GM12878 (cell line): Measurements from ENCODE around the gene TAF10. TPM values are rescaled to one million over a fixed set of nuclear protein-coding genes. Genes with fewer than 3 reads are reported as not detected.
A peak's percentile ranks its signal among the peaks of the same experiment; 100 is the strongest.

ENCODE experiments used
- ATAC-seq: fragments of 200-7000 bp; cut with Tn5 transposase; 3 replicates; pipeline ENCODE4 v1.9.1; 2020; ENCODE audit warnings: mild to moderate bottlenecking, moderate library complexity
- Bru-seq: library from RNA; stranded (reverse); fragments of 400-500 nt; gene quantifications from one replicate; lab custom pipeline; 2021; lab: Mats Ljungman, UMichigan
- BruChase-seq, 2 experiments: library from RNA; stranded (reverse); fragments of 400-500 nt; gene quantifications; one replicate each; lab custom pipeline; 2021; lab: Mats Ljungman, UMichigan
- BruUV-seq: library from RNA; stranded (reverse); fragments of 400-500 nt; replicated peaks from 2 replicates; lab custom pipeline; 2021; lab: Mats Ljungman, UMichigan
- CTCF ChIA-PET: fragments of 300-600 bp; sonication (Branson Sonifier 250); formaldehyde crosslinking; extraction: SDS; loops from one replicate; lab custom pipeline; 2021; ENCODE audit warnings: inconsistent platforms; lab: Yijun Ruan, JAX
- POLR2A ChIA-PET: fragments of 350-600 bp; formaldehyde crosslinking; extraction: SDS; loops from one replicate; lab custom pipeline; 2021; ENCODE audit warnings: inconsistent platforms; lab: Charles Lee
- RAD21 ChIA-PET: fragments of 300-600 bp; sonication (Branson Sonifier 250); formaldehyde crosslinking; loops from one replicate; lab custom pipeline; 2023; ENCODE audit warnings: antibody characterized with exemption; ENCODE audit not compliant: unreplicated experiment; lab: Charles Lee
- SMC1A ChIA-PET: fragments of 300-600 bp; sonication (Branson Sonifier 250); formaldehyde crosslinking; loops from one replicate; lab custom pipeline; 2023; ENCODE audit not compliant: unreplicated experiment, uncharacterized antibody; lab: Charles Lee
- DNase-seq: peaks from one replicate; pipeline ENCODE4 v3.0.0-alpha.2; 2011; ENCODE audit warnings: low read depth, low spot score
- FAIRE-seq: peaks from 3 replicates; lab custom pipeline; 2011; peaks lifted over from hg19 to GRCh38; lab: Jason Lieb, UNC
- H2AFZ ChIP-seq: 2 replicates; pipeline ENCODE4 v1.6.0; 2011; ENCODE audit warnings: low read depth, low read length, control low read depth; ENCODE audit not compliant: control insufficient read depth
- H3K27ac ChIP-seq: 2 replicates; pipeline ENCODE4 v1.5.1; 2011; ENCODE audit warnings: control low read depth; ENCODE audit not compliant: control insufficient read depth, insufficient read depth
- H3K27me3 ChIP-seq, 2 experiments: replicated peaks in 1 of 2; 2 replicates each; pipeline versions ENCODE4 v1.6.0 to v1.6.1; 2011; ENCODE audit warnings: low read length in 1 of 2; ENCODE audit not compliant: control insufficient read depth in 2 of 2, insufficient read depth in 2 of 2
- H3K36me3 ChIP-seq, 2 experiments: 2 replicates each; pipeline ENCODE4 v1.5.1; 2011; ENCODE audit warnings: low read length in 1 of 2; ENCODE audit not compliant: control insufficient read depth in 2 of 2, insufficient read depth in 2 of 2
- H3K4me1 ChIP-seq: 2 replicates; pipeline ENCODE4 v1.6.1; 2011; ENCODE audit warnings: mild to moderate bottlenecking, low read length, moderate library complexity, mixed read lengths; ENCODE audit not compliant: control insufficient read depth, insufficient read depth
- H3K4me2 ChIP-seq: 2 replicates; pipeline ENCODE4 v1.6.0; 2011; ENCODE audit warnings: control low read depth; ENCODE audit not compliant: control insufficient read depth, insufficient read depth
- H3K4me3 ChIP-seq: fragments of 200-600 bp; sonication (generic); 2 replicates; pipeline ENCODE4 v1.5.1; 2016
- H3K79me2 ChIP-seq: 2 replicates; pipeline ENCODE4 v1.6.0; 2011; ENCODE audit warnings: low read length; ENCODE audit not compliant: control insufficient read depth, insufficient read depth
- H3K9ac ChIP-seq: 2 replicates; pipeline ENCODE4 v1.8.0; 2011; ENCODE audit warnings: low read length, control low read depth, mixed read lengths; ENCODE audit not compliant: control insufficient read depth, insufficient read depth
- H3K9me3 ChIP-seq: replicated peaks from 3 replicates; pipeline ENCODE4 v1.5.1; 2011; ENCODE audit warnings: mild to moderate bottlenecking, low read length; ENCODE audit not compliant: control insufficient read depth, insufficient read depth
- H4K20me1 ChIP-seq: 2 replicates; pipeline ENCODE4 v1.6.0; 2011; ENCODE audit not compliant: control insufficient read depth, insufficient read depth
- BCLAF1 ChIP-seq: fragments of 450-650 bp; IDR thresholded peaks from 2 replicates; pipeline ENCODE4 v1.6.1; 2017; ENCODE audit warnings: antibody characterized with exemption, mild to moderate bottlenecking, moderate library complexity
- BMI1 ChIP-seq: fragments of 450-650 bp; IDR thresholded peaks from 2 replicates; pipeline ENCODE4 v1.6.1; 2016; ENCODE audit warnings: mild to moderate bottlenecking, moderate library complexity, borderline replicate concordance
- CBX5 ChIP-seq: sonication (generic); IDR thresholded peaks from 2 replicates; pipeline ENCODE4 v1.6.1; 2016; ENCODE audit warnings: low read depth, moderate library complexity, mild to moderate bottlenecking, inconsistent platforms
- EP300 ChIP-seq, 2 experiments: fragments of 150-350 bp in 1 of 2; IDR thresholded peaks; 2 replicates each; pipeline ENCODE4 v1.6.1; 2011 to 2012; ENCODE audit warnings: low read depth in 2 of 2, low read length in 2 of 2, borderline replicate concordance in 1 of 2, improper control_type of control experiment in 1 of 2, inconsistent platforms in 1 of 2; ENCODE audit not compliant: control insufficient read depth in 1 of 2
- ESRRA ChIP-seq: IDR thresholded peaks from 2 replicates; pipeline ENCODE4 v1.6.1; 2012; ENCODE audit warnings: mild to moderate bottlenecking, low read length, improper control_type of control experiment
- HDAC6 ChIP-seq: fragments of 200-600 bp; sonication (generic); IDR thresholded peaks from one replicate; pipeline ENCODE4 v1.8.0; 2017; ENCODE audit warnings: antibody characterized with exemption; ENCODE audit not compliant: unreplicated experiment
- KLF5 ChIP-seq: fragments of 450-650 bp; IDR thresholded peaks from 2 replicates; pipeline ENCODE4 v1.6.1; 2014; ENCODE audit warnings: mild to moderate bottlenecking; ENCODE audit not compliant: partially characterized antibody
- MTA3 ChIP-seq: IDR thresholded peaks from 2 replicates; pipeline ENCODE4 v1.6.1; 2012; ENCODE audit warnings: low read length, inconsistent platforms, borderline replicate concordance
- NFYB ChIP-seq: IDR thresholded peaks from 2 replicates; pipeline ENCODE4 v1.6.1; 2011; ENCODE audit warnings: low read depth, mild to moderate bottlenecking, low read length, improper control_type of control experiment, moderate library complexity; ENCODE audit not compliant: insufficient read depth
- PML ChIP-seq: IDR thresholded peaks from 2 replicates; pipeline ENCODE4 v1.6.1; 2012; ENCODE audit warnings: low read length, inconsistent platforms
- RB1 ChIP-seq: fragments of 450-650 bp; formaldehyde crosslinking; IDR thresholded peaks from 2 replicates; pipeline ENCODE4 v1.6.1; 2017; ENCODE audit warnings: mild to moderate bottlenecking, borderline replicate concordance
- SMC3 ChIP-seq: IDR thresholded peaks from 2 replicates; pipeline ENCODE4 v1.6.1; 2011; ENCODE audit warnings: low read length, improper control_type of control experiment, borderline replicate concordance
- TAF1 ChIP-seq: IDR thresholded peaks from 2 replicates; pipeline ENCODE4 v1.6.1; 2011; ENCODE audit warnings: mild to moderate bottlenecking, low read depth, low read length, borderline replicate concordance
- WGBS: methylation state at CpG from one replicate; pipeline ENCODE4 v1.1.6; 2016; ENCODE audit warnings: low lambda C conversion rate; ENCODE audit not compliant: insufficient replicate concordance, insufficient coverage; ENCODE audit errors: missing lambda C conversion rate; 5-methylcytosine and 5-hydroxymethylcytosine counted together
- in situ Hi-C: fragments of 300-500 bp; cut with MboI; formaldehyde crosslinking; loops from 9 replicates; pipeline ENCODE4 v1.14.3; 2018; ENCODE audit warnings: mixed read lengths
- intact Hi-C: fragments of 100-400 bp; cut with micrococcal nuclease; formaldehyde crosslinking; loops from one replicate; pipeline ENCODE4 v1.14.2; 2022; ENCODE audit not compliant: unreplicated experiment
- long read RNA-seq, 2 experiments: library from polyadenylated mRNA; unstranded; transcript quantifications; one replicate each; pipeline ENCODE4 v2.0.0, GENCODE V29; 2019 to 2020
- polyA minus RNA-seq, 3 experiments: library from RNA; depleted of rRNA, polyadenylated mRNA; stranded (reverse); fragments of >200 nt; gene quantifications; 2 replicates each; pipeline ENCODE4 v1.2.3, GENCODE V29; 2011
- polyA plus RNA-seq, 11 experiments: library from polyadenylated mRNA; depleted of rRNA in 4 of 11; unstranded in 6 of 11; stranded (reverse) in 5 of 11; fragments of >200 nt; fragmentation: Nextera tagmentation in 4 of 11; fragmentation: Illumina TruSeq in 1 of 11; extraction: Ambion mirVana in 4 of 11; extraction: Trizol in 1 of 11; gene quantifications; 1 replicate in 1 of 11; 2 replicates in 10 of 11; pipeline versions ENCODE4 v1.2.1 to v1.2.3, GENCODE V29; 2011 to 2016; ENCODE audit warnings: inconsistent platforms in 2 of 11, missing spikeins in 2 of 11, low read depth in 1 of 11
- total RNA-seq, 4 experiments: library from RNA; depleted of rRNA in 3 of 4; stranded (reverse); fragments of >200 nt in 3 of 4; fragmentation: Illumina TruSeq in 1 of 4; extraction: Trizol in 1 of 4; gene quantifications; 2 replicates each; pipeline versions ENCODE4 v1.2.1 to v1.2.3, GENCODE V29; 2013 to 2021

TAF10 gene
- total RNA-seq (2013; cell fraction: nucleolus; rRNA removed) = 12.9 and 13.0 TPM in 2 replicates
- total RNA-seq (2014; rRNA removed) (167 and 172 TPM in 2 replicates), total RNA-seq (2014; rRNA removed; fragmentation: Illumina TruSeq; extraction: Trizol) (115 and 120 TPM in 2 replicates), total RNA-seq (2021) (184 and 192 TPM in 2 replicates), polyA plus RNA-seq (2011; rRNA removed) (88.7 and 152 TPM in 2 replicates), polyA plus RNA-seq (2014; fragmentation: Illumina TruSeq; extraction: Trizol) (146 and 159 TPM in 2 replicates), polyA plus RNA-seq (2014; fragmentation: Nextera tagmentation; extraction: Ambion mirVana) (10 to 100 TPM; 27.2 to 78.9 TPM), polyA plus RNA-seq (2014; rRNA removed) (251 and 257 TPM in 2 replicates), polyA plus RNA-seq (2016; fragmentation: Nextera tagmentation; extraction: Ambion mirVana) (100 to 1,000 TPM in 1 of 2 experiments, 10 to 100 TPM in 1; 26.7 to 203 TPM), polyA minus RNA-seq (2011; rRNA and poly(A)+ RNA removed) (40.4 and 53.3 TPM in 2 replicates), Bru-seq, nascent RNA (percentile 74 among the genes with signal in this experiment), BruChase-seq, experiment 1, labeled RNA remaining after a 6-hour chase (percentile 64 among the genes with signal in this experiment), BruChase-seq, experiment 2, labeled RNA remaining after a 2-hour chase (percentile 64 among the genes with signal in this experiment)
- polyA plus RNA-seq (2011; ENCODE audit: low read depth) = 24.6 TPM
- polyA plus RNA-seq (2011; cell fraction: cytosol; rRNA removed) = 130 and 152 TPM in 2 replicates
- 111 and 132 TPM in 2 replicates for polyA plus RNA-seq (2011; cell fraction: nucleus; rRNA removed)
- 202 and 218 TPM in 2 replicates for polyA plus RNA-seq (2012)
- polyA minus RNA-seq (2011; cell fraction: cytosol; rRNA and poly(A)+ RNA removed) = 18.0 and 36.9 TPM in 2 replicates
- 21.3 and 29.7 TPM in 2 replicates for polyA minus RNA-seq (2011; cell fraction: nucleus; rRNA and poly(A)+ RNA removed)
- long read RNA-seq, experiment 1 = 0 reads
- long read RNA-seq, experiment 2, partial matches to known transcripts = 0 of 1 reads
- long read RNA-seq, experiment 2, other reads (novel, unspliced or antisense) = 1 of 1 reads

GRCh38 chr11:6612213-6613041 is at the start of gene TAF10:
Gene TAF10, minus strand, starts transcription at chr11:6612216. Its CDS starts 27 bp downstream, at chr11:6612189.
- H4K20me1 ChIP-seq = no peaks in the 10 kb centered on the region
- DNase-seq (peak; percentile 77), ATAC-seq (peak; percentile 92), FAIRE-seq (peak; percentile 100)
- in situ Hi-C loops (loop anchor here (10.0 kb wide), 1 partner anchor 912 kb away; no protein-coding TSS in a partner anchor), intact Hi-C loops (loop anchor here (2.0 to 10.0 kb wide), 4 partner anchors 54 to 912 kb away; partner anchors contain the start of gene MRPL17)
- H3K9me3 ChIP-seq = no peaks in the 10 kb centered on the region
- H3K4me1 ChIP-seq = peaks cover 25% of the 10 kb centered on the region
- H3K27ac ChIP-seq = peak within 1 kb of the TSS; percentile 99
- ChIA-PET POLR2A (interaction anchor here (0.6 to 7.2 kb wide), 18 partner anchors 8 to 1999 kb away, joined by 3 to 85 read pairs (median 4); partner anchors contain the start of genes ARFIP2, ILK, MRPL17 and TIMM10B), CTCF (interaction anchor here (0.5 to 2.7 kb wide), 13 partner anchors 8 to 233 kb away, joined by 3 to 18 read pairs (median 4); partner anchors contain the start of gene MRPL17), SMC1A (interaction anchor here (0.7 to 3.1 kb wide), 7 partner anchors 8 to 180 kb away, joined by 3 to 24 read pairs (median 3); partner anchors contain the start of genes ILK and MRPL17), RAD21 (interaction anchor here (0.7 to 1.9 kb wide), 13 partner anchors 8 to 234 kb away, joined by 3 to 21 read pairs (median 3); partner anchors contain the start of genes ARFIP2, MRPL17 and TIMM10B)
- peaks cover 23 to 34% of the 10 kb centered on the region in 2 experiments for H3K36me3 ChIP-seq
- H3K9ac ChIP-seq = peak within 1 kb of the TSS; percentile 95
- H3K4me3 ChIP-seq = peak within 1 kb of the TSS; percentile 87
- WGBS = 2% methylated on average over 51 of the region's 51 CpGs
- peaks cover 25% of the 10 kb centered on the region for H3K79me2 ChIP-seq
- no peaks in the 10 kb centered on the region for H3K27me3 ChIP-seq
- peak within 1 kb of the TSS; percentile 86 for H3K4me2 ChIP-seq
- BruUV-seq = TSS peak; percentile 82
- peak within 1 kb of the TSS; percentile 85 for H2AFZ ChIP-seq
- TF ChIP-seq SMC3 (no peak), EP300 (IDR thresholded peaks at IDR 0.05; ENCODE audit: borderline replicate concordance in 1 of 2, control insufficient read depth in 1 of 2, low read depth in 2 of 2, low read length in 2 of 2) (no peak), RB1 (peak; percentile 53; the same call in 1 of the 2 replicates), PML (peak; percentile 95), CBX5 (peak; percentile 39; the same call in 1 of the 2 replicates), NFYB (no peak), TAF1 (peak; percentile 72), KLF5 (peak; percentile 76), ESRRA (no peak), BMI1 (no peak), MTA3 (peak; percentile 79; the same call in 1 of the 2 replicates), BCLAF1 (no peak), HDAC6 (peak; percentile 29)
